HG02588 (cell line): ENCODE measurements around the gene TMEM132E.

Source experiments
- ATAC-seq: cut with Tn5 transposase; IDR thresholded peaks from one replicate; pipeline ENCODE4 v1.9.1; 2021; ENCODE audit warnings: mild to moderate bottlenecking, moderate library complexity; ENCODE audit not compliant: unreplicated experiment

The TMEM132E gene

GRCh38 chr17:34654881-34655276, 75.5 kb downstream of the TMEM132E start:
- ATAC-seq = no peak

GRCh38 chr17:34656801-34657200, 77.4 kb downstream of the TMEM132E start:
- ATAC-seq = no peak

GRCh38 chr17:34658811-34659560, 79.6 kb downstream of the TMEM132E start:
- ATAC-seq = no peak

- ATAC-seq = no peak
Measured at GRCh38 chr17:34663714-34664113, 84.3 kb downstream of the TMEM132E start.

GRCh38 chr17:34665150-34665806, 85.9 kb downstream of the TMEM132E start:
- no peak for ATAC-seq

DNA sequence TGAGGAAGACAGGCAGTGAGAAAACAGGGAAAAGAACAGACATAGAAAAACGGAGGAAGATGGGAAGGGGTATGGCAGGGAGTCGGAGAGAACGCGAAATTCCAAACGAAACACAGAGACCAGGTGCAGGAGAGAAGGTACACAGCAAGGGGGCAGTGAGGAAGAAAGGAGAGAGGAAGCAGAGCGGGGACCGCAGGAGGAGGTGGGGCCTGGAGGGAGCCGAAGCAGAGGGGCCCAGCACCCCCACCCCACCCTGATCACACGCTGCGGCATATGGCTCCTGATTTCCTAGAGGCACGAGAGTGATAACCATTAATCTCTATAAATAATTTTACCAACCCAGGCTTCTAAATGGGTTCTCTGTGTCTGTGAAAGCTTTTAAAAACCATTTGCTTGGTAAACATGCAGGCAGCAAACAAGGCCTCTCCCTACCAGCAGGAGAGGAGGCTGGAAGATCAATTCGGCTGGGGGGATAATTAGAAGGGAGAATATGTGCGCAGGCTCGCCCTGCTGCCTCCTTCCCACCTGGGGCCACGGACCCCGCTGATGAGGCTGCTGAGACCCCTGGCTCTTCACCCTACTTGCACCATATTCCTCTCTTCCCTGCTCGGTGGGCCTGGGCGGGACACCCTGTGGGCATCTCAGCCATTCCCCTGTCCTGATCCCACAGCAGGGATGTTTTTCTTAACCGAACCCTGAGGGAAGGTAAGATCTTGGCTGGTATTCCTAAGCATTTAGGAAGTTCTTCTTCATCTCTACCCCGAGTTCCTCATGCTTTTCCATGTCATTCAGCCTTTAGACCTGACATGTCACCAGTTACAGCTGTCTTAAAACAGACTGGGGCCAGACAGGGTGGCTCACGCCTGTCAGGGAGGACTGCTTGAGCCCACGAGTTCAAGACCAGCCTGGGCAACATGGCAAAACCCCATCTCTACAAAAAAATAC, 86.7 kb downstream of the TMEM132E start:
- no peak for ATAC-seq

- no peak for ATAC-seq
Measured at GRCh38 chr17:34667656-34668055, 88.3 kb downstream of the TMEM132E start.

- no peak for ATAC-seq
Measured at GRCh38 chr17:34668206-34668605, 88.8 kb downstream of the TMEM132E start.

DNA sequence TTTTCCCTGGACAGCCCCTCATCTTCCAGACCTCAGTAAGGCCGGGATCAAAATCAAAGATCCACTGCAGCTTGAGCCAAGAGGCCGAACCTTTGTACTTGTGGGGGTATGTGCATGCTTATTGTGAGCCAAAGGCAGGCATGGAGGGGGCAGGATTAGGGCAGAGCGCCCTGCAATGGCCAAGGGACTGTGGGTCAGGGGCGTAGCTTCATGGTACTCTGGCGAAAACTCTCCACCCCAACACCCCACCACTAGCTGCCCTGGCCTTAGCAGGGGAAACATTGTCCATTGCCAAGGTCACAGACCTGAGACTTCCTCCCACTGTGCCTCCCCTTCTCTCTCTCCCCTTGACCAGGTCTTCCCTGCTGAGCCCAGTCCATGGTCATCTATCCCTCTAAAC, 90.1 kb downstream of the TMEM132E start:
- no peak for ATAC-seq

DNA sequence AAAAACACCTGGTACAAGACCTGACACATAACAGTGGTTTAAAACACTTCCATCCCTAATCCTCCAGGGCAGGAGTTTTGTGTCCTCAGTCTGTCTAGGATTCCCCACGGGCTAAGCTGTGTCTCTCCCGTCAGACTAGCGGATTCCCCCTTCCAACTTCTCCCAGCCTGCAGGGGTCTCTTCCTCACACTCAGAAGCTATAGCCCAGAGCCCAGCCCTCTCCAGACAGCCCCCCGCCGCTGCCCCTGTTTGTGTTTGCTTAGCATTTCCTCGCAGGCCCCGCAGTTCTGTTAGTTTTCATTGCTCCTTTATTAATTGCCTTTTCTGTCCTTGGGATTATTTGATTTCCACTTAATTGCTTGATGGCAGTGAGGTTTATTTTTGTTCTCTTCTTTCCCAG, 91.2 kb downstream of the TMEM132E start:
- ATAC-seq = no peak

- ATAC-seq = no peak
Measured at GRCh38 chr17:34671191-34671590, 91.8 kb downstream of the TMEM132E start.

DNA sequence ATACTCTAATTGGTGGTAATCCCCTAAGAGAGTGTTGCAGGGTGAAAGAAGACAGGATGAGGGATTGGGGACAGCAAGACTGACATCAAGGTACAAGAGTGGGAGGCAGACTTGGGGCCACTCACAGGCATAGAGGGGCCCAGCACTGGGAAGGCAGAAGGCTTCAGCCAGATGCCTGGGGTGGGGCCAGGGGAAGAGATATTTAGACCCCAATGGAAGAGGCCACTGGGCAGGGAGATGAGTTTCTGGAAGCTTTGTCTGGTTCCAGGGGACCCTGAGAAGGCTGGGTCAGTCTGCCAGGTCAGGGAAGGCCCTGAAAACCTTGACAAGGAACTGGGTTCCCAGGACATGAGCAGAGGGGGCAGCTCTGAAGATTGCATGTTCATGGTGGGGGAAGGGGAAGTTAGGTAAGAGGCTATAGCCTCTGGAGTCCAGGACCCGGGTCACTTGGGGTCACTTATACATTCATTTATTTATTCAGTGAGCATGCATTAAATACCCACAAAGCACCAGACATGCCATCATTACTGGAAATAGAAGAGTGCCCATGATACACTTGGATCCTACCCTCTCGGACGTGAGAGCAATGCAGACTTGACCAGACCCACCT, 92.9 kb downstream of the TMEM132E start:
- ATAC-seq = no peak

DNA sequence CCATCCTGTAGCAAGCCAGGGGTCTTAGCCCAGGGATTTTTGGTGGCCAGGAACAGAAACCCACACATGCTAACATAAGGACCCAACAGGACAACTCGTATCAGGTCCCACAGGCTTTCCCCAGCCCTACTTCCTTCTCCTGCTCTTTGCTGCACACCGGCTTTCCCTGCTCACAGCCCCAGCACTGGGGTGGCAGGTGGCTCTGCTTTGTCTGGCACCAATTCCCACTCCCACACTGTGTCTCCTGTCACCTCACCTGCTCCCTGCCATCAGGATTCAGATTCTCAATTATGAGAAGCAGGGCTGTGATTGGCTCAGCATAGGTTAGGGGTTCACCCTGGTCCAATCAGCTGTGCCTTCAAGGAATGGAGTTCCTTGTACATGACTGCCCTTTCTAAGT, 94.1 kb downstream of the TMEM132E start:
- ATAC-seq = no peak

DNA sequence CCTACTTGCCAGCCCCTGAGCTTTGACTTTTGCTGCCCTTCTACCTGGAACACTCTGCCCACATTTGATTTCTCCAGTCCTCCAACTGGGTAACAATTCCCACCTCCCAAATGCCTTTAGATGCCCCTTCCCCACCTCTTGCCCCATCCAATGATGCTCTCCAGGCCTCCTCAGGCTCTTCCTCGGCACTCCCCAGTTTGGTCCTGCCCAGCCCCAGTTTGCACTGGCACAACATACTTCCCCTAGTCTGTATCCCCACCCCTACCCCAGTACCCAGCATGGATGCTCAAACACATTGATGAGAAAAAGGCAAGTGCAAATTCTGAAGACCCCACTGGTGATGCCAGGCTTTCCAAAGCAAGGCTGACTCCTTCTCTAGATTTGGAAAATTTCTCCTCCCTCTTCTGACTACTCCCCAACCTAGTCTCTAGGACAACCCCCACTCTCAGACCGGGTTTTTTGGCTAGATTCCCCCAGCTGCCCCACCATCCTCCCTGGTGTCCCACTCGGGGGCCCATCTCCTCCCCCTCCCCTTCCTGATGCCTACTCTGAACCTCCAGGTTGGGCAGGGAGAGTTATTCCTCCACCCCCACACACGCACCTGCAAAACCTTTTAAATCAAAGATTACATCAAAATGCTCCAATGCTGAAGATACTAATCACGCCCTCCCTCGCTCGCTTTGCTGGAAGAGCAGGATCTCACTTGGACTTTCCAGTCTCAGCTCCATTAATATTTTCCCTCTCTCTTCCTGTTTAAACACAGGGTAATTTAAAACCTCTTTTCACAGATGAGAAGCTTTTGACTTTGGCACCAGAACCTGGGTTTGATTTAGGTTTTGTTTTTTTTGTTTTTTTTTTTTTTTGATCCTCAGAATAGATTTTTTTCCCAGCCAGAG, 94.9 kb downstream of the TMEM132E start:
- no peak for ATAC-seq

- ATAC-seq = no peak
Measured at GRCh38 chr17:34675143-34675542, 95.8 kb downstream of the TMEM132E start.

- no peak for ATAC-seq
Measured at GRCh38 chr17:34675605-34676004, 96.2 kb downstream of the TMEM132E start.

DNA sequence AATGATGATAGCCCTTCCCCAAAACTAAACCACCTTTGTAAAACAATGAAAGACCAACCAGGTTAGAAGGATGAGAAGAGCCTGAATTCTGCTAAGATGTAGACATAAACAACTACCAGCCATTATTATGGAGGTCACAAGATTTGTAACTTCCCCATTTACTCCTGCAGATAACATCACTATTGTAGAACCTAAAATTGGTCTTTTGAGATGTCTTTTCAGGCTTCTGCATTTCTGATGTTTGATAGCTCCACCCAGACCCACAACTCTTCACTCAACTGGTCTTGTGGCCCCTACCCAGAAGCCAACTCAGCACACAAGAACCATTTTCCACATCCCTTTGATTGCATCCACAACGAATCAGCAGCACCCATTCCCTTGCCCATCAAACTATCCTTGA, 100.8 kb downstream of the TMEM132E start:
- no peak for ATAC-seq

DNA sequence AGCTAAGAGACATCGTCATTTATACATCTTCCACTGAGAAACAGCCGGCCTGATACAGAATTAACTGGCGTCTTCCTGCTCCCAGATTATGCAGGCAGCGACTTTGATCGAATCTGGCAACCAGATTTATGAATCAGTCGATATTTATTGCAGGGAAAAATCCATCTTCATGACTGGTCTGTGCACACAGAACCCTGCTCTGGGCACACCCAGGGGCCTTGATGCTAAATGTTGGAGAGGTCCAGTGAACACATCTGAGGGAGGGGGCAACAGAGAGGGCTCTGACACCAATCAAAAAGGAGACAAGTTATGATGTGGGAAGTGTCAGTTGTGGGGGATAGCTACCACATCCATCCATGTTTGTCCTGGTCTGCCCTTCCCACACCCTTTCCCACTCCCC, 102.9 kb downstream of the TMEM132E start:
- ATAC-seq = no peak

GRCh38 chr17:34683390-34683789, 104.0 kb downstream of the TMEM132E start:
- ATAC-seq = no peak
